HG02610 (cell line): ENCODE results near the gene SLC35E3.
"Not testable (repeated sequence)": the region's sequence is repeated elsewhere in the genome, so short reads cannot be mapped to it uniquely, and the experiment has no call there.

ENCODE experiments used
- ATAC-seq: cut with Tn5 transposase; IDR thresholded peaks from one replicate; pipeline ENCODE4 v1.9.1; 2021; ENCODE audit warnings: mild to moderate bottlenecking, moderate library complexity; ENCODE audit not compliant: unreplicated experiment

Gene SLC35E3

DNA sequence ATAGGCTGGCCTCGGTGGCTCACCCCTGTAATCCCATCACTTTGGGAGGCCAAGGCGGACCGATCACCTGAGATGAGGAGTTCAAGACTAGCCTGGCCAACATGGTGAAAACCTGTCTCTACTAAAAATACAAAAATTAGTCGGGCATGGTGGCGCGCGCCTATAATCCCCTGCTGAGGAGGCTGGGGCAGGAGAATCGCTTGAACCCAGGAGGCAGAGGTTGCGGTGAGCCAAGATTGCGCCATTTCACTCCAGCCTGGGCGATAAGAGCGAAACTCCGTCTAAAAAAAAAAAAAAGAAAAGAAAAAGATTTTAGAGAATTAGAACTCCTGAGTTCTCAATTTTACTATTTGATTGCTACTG lies 64.0 kb downstream of the SLC35E3 start:
- not testable (repeated sequence) for ATAC-seq

DNA sequence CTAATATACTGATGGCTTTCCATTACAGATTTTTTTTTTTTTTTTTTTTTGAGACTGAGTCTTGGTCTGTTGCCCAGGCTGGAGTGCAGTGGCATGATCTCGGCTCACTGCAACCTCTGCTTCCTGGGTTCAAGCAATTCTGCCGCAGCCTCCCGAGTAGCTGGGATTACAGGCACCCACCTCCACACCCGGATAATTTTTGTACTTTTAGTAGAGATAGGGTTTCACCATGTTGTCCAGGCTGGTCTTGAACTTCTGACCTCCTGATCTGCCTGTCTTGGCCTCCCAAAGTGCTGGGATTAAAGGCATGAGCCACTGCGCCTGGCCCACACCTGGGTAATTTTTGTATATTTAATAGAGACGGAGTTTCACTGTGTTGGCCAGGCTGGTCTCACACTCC lies 65.6 kb downstream of the SLC35E3 start:
- not testable (repeated sequence) for ATAC-seq

DNA sequence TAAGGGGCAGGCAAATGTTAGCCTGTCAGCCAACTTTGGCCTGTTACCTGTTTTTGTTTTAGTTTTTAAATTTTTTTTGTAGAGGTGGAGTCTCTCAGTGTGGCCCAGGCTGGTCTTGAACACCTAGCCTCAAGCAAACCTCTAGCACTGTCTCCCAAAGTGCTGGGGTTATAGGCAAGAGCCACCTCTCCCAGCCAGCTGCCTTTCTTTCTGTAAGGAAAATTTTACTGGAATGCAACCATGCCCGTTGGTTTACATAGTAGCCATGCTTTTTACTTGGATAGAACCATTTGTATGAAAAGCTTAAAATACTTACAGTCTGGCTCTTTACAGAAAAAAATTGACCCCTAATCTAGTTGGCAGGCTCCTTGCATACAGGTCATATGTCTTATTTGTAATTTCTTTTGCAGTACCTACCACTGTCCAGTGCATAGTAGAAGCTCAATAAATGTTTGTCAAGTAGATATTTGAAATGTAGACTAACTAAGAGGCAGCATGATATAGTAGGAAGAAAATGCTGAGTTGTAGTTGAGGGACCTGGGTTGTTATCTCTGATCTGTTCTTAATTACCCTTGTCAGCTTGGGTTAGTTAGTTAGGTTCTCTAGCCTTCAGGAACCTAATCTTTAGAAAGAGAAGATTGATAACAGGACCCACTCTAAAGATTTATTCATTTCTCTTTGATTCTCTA lies 66.7 kb downstream of the SLC35E3 start:
- no peak for ATAC-seq

DNA sequence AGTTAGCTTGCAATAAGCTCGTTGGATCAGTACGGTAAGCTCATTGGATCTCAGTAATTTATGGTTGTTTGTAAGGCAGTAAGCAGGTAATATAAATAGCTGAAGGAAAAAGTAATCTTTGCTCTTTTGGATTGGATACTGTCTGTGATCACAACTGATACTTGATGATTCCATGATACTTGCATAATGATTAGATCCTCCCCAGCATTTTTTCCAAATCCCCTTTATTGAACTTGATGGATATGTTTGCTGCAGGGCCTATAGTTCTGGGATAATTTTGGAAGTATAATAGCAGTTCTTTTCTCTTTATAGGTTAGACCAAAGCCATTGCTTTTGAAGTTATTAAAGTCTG lies 67.2 kb downstream of the SLC35E3 start:
- no peak for ATAC-seq

DNA sequence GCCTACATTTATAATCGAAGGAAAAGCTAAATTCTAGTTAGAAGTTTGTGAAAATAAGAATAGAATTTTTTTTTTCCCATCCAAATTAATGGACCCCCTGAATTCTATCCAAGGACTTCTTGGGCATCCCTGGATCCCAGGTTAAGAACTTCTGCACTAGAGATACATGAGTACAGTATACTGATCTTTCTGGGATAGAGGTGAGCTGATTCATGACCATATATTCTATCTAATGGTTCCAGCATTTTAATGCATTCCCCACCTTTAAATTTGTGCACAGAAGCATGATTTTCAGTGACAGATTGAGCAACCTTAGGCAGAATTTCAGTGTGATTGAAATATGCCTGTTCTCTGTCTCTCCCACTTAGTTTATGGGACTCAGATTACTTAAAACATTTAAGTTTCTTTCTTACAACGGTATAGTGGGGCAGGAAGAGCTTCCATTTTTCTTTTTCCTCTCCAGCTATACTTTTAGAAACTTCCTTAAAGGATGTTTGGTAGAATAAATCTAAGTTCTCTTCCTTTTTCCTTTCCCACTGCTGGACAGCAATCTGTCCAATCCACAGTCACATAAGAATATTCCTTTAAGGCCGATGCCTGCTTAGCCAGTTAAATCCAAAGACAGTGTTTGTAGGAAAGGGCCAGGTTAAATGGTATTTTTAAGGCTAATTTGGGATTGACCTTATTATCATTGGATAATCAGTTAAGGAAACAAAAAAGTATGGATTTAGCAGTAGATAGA lies 68.7 kb downstream of the SLC35E3 start:
- ATAC-seq, result no peak

DNA sequence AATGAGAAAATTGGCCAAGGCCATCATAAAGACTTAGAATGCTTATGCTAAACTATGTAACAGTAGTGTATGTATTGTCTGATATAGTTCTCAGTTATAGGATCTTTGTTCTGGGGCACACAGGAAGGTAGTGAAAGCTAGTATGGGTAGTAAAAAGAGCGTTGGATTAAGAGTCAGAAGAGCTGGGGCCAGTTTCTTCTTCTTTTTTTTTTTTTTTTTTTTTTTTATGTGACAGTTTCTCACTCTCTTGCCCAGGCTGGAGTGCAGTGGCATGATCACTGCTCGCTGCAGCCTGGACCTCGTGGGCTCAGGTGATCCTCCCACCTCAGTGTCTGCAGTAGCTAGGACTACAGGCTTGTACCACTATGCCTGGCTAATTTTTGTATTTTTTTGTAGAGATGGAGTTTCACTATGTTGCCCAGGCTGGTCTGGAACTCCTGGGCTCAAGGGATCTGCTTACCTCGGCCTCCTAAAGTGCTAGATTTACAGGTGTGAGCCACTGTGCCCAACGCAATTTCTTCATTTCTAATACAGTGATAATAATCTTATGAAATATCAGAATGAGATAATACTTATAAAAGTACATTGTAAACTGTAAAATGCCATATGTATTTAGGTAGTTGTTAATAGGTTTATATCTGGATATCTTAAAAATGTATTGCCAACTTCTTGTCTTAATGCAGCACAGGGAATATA lies 69.4 kb downstream of the SLC35E3 start:
- ATAC-seq, result no peak

DNA sequence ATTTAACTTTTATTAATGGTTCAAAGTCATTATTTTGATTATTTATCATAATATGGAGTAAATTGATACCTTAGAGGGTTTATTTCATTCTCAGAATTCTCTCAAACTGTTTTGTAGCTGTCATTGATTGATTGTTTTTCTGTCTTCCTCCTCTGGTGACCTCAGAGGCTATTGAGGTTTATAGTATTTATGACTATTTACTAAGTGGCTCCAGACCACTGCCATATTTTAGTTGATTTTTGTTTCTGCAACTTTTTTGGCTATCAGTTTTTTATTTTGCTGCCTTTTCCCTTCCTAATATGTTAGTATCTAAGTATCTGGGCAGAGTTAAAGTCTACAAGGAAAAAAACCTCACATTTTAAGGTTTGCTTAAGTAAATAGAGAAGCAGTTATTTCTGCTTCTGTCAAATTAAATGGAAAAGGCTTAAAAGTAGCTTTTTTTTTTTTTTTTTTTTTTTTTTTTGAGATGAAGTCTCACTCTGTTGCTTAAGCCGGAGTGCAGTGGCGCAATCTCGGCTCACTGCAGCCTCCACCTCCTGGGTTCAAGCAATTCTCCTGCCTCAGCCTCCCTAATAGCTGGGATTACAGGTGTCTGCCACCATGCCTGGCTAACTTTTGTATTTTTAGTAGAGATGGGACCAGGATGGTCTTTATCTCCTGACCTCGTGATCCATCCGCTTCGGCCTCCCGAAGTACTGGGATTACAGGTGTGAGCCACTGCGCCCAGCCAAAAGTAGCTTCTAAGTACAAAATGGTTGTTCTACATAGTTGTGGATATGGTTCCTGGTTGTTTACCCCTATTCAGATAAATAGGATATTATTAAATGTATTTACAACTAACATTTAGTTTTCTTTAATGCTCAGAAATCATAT lies 70.2 kb downstream of the SLC35E3 start:
- ATAC-seq, result no peak

DNA sequence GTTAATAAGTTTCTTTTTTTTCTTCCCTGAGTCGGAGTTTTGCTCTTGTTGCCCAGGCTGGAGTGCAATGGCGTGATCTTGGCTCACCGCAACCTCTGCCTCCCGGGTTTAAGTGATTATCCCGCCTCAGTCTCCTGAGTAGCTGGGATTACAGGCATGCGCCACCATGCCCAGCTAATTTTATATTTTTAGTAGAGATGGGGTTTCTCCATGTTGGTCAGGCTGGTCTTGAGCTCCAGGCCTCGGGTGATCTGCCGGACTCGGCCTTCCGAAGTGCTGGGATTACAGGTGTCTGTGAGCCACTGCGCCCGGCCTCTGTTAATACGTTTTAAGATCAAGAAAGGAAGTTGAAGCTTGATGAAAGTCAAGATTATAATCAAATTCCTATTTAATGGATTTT lies 73.5 kb downstream of the SLC35E3 start:
- ATAC-seq, result not testable (repeated sequence)

DNA sequence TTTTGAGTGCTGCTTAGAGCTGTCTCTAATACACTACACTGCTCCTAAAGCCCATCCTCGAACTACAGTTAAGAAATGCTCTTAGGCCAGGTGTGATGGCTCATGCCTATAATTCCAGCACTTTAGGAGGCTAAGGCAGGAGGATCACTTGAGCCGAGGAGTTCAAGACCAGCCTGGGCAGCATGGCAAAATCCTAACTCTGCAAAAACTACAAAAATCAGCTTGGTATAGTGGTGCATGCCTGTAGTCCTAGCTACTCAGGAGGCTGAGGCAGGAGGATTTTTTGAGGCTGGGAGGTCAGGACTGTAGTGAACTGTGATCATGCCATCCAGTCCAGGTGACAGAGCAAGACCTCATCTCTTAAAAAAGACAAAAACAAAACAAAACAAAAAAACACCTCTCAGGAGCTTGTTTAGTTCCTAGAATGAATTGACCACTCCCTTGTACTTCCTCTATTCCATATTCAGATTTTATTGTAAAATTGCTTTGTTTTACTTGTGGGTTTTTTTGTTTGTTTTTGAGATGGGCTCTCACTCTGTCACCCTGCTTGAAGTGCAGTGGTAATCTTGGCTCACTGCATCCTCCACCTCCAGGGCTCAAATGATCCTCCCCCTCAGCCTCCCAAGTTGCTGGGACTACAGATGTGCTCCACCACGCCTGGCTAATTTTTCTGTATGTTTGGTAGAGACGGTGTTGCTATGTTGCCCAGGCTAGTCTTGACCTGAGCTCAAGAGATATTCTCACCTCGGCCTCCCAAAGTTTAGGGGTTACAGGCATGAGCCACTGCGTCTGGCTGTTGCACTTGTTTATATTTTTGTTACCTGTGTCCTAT lies 75.6 kb downstream of the SLC35E3 start:
- ATAC-seq, result no peak

DNA sequence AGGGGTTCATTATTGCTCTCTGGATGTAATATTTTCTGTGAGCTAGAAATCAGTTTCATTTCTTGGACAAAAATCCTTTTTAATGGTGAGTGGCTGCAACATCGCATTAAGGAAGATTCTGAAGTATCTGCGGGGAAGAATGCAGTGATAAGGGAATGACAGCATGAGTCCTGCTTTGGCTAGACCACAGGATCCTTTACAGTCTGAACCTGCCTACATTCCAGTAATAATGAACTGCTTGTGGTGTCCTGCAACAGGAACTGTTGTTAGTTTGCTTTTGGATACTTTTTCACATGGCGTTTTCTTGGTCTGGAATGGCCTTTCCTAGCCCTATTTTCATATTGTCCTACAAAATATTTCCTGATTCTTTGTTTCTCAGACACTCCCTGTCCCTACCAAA lies 77.7 kb downstream of the SLC35E3 start:
- no peak for ATAC-seq

DNA sequence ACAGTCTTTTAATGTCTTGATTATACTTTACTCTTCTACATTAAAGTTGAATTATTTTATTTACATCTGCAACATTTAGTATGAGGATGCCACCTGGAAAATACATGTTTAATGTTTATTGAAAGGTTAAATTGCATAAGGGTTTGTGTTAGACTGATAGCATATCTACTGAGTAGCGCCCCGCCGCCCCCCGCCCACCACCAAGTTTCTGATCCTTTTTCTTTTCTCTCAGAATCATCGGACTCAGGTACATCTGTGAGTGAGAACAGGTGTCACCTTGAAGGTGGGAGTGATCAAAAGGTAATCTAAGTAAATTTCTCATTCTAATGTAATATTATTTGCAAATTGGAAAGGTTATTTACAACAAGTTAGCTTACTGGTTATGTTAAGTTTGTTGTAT lies 78.2 kb downstream of the SLC35E3 start:
- ATAC-seq, result no peak

DNA sequence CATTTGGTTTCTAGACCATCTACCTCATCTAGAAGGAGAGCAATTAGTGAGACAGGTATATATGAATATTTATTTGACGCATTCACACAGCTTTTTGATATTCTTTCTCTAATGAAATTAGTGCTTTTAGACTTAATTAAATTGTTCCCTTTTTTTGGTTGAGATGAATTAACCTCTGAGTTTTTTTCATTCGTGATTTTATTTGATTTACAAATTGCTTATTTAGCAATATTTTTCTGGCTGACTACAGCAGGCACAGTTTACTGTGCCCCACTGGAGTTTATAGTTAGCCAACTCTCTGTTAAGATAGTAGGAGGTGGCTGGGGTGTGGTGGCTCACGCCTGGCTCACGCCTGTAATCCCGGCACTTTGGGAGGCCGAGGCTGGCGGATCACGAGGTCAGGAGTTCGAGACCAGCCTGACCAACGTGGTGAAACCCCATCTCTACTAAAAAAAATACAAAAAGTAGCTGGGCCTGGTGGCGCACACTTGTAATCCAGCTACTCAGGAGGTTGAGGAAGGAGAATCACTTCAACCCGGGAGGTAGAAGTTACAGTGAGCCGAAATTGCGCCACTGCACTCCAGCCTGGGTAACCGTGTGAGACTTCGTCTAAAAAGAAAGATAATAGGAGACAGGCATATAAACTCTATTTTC lies 78.7 kb downstream of the SLC35E3 start:
- ATAC-seq, result no peak

DNA sequence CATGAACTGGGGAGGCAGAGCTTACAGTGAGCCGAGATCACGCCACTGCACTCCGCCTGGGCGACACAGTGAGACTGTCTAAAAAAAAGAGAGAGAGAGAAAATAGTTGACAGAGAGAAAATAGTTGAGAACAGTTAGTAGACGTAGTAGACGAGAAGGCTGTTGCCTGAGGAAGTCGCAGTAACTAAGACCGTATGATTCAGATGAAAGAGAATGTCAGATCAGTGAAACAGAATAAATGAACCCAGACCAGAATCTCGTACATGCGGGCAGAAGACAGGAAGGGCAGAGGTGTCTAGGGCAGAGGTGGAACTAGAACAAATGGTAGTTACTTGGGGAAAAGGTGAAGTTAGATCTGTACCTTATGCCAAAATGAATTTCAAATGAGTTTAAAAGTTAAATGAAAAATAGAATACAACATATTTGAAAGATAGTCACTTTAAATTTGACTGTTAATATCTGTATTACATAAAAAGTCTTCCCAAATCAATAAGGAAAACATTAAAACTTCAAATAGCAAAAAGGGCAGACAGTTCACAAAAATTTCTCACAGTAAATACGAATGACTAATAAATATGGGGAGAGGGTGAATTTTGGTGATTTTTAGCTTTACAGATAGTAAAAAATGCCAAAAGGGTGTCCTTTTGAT lies 79.7 kb downstream of the SLC35E3 start:
- ATAC-seq, result no peak

DNA sequence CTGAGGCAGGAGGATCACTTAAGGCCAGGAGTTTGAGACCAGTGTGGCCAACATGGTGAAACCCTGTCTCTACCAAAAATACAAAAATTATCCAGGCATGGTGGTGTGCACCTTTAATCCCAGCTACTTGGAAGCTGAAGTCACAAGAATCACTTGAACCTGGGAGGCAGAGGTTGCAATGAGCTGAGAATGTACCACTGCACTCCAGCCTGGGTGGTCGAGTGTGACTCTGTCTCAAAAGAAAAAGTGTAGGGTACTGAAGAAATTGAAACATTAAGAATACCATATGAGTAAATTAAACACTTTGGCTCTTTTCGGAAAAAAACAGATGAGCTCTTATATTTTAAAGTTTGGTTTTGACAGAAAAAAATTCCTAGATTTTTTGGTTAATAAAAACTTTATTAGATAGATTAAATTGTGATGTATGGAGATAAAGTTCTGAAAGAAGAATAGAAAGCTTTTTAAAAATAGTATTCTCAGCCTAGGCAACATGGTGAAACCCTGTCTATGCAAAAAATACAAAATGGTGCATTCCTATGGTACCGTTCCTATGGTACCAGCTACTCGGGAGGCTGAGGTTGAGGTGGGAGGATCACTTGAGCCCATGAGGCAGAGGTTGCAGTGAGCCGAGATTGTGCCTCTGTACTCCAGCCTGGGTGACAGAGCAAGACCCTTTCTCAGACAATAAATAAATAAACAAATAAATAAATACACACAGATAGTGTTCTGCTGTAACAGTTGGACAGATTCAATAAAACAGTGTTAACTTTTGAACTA lies 82.1 kb downstream of the SLC35E3 start:
- ATAC-seq, result no peak

DNA sequence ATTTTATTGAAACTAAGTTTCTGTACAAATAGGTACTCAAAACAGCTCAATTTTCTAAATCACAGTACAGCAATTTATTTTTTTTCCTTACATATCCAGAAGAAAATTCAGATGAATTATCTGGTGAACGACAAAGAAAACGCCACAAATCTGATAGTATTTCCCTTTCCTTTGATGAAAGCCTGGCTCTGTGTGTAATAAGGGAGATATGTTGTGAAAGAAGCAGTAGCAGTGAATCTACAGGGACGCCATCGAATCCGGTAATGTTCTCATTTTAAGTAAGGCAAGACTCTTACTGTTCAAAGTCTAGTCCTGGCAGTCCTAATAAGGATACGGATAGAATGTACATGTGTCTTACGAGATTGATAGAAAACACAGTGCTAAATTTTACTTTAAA lies 82.7 kb downstream of the SLC35E3 start:
- ATAC-seq, result no peak
